Lower leg skin (tissue), 4 donors: ENCODE measurements around the gene PHACTR2. TPM values are rescaled to one million over a fixed set of nuclear protein-coding genes. Genes with fewer than 3 reads are reported as not detected.
"Not testable (repeated sequence)": the region's sequence is repeated elsewhere in the genome, so short reads cannot be mapped to it uniquely, and the experiment has no call there.

Source experiments
- DNase-seq, 2 donors: peaks; one replicate each; pipeline ENCODE4 v3.0.0-alpha.2; 2019; ENCODE audit warnings: low spot score in 2 of 2
- H3K4me3 ChIP-seq: fragments of 200-600 bp; sonication (generic); 2 replicates; pipeline ENCODE4 v1.5.1; 2017; ENCODE audit warnings: mild to moderate bottlenecking, low read depth; ENCODE audit not compliant: poor library complexity, severe bottlenecking
- POLR2A ChIP-seq, 2 donors: fragments of 450-650 bp; IDR thresholded peaks; one replicate each; pipeline ENCODE4 v1.6.1; 2016 to 2017; ENCODE audit warnings: antibody characterized with exemption in 2 of 2, mild to moderate bottlenecking in 1 of 2, moderate library complexity in 1 of 2
- WGBS, 2 donors: methylation state at CpG; one replicate each; pipeline ENCODE4 v1.1.5; 2018; 5-methylcytosine and 5-hydroxymethylcytosine counted together
- intact Hi-C: fragments of 100-400 bp; cut with DNase I; formaldehyde crosslinking; loops from one replicate; pipeline ENCODE4 v1.15.0; 2023; ENCODE audit warnings: low total_unique reads
- total RNA-seq, 4 donors: library from RNA; depleted of rRNA; stranded (reverse); fragments of >200 nt; gene quantifications; one replicate each; pipeline ENCODE4 v1.1.0, GENCODE V29; 2016
- TF ChIP-seq, protein P1 (sequence below), 3 donors: fragments of 450-650 bp; IDR thresholded peaks; one replicate each; pipeline ENCODE4 v1.5.1; 2016; ENCODE audit warnings: antibody characterized with exemption in 3 of 3, mild to moderate bottlenecking in 3 of 3, moderate library complexity in 2 of 3

The PHACTR2 gene
- total RNA-seq, 4 donors from 2014 or later, result 9.4 to 24.5 (median 15.2) TPM

DNA sequence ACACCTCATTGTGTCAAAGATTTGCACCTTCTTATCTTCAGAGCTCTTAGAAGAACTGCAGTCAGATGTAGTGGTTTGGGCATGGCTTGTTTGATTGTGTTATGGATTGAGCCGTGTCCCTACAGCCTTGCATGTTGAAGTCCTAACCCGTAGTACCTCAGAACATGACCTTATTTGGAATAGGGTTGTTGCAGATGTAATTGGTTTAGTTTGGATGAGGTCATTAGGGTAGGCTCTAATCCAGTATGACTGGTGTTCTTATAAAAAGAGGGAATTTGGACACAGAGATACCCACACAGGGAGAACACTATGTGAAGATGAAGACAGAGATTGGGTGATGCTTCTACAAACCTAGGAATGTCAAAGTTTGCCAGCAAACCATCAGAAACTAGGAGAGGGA lies 35.4 kb upstream of the PHACTR2 start:
- no peak for DNase-seq
- intact Hi-C loops, result no loop called here
- 85 to 89% methylated on average over 2 of the region's 2 CpGs for WGBS, 2 donors
- TF ChIP-seq POLR2A (IDR thresholded peaks at IDR 0.05), result no peak
- TF ChIP-seq, protein P1, sequence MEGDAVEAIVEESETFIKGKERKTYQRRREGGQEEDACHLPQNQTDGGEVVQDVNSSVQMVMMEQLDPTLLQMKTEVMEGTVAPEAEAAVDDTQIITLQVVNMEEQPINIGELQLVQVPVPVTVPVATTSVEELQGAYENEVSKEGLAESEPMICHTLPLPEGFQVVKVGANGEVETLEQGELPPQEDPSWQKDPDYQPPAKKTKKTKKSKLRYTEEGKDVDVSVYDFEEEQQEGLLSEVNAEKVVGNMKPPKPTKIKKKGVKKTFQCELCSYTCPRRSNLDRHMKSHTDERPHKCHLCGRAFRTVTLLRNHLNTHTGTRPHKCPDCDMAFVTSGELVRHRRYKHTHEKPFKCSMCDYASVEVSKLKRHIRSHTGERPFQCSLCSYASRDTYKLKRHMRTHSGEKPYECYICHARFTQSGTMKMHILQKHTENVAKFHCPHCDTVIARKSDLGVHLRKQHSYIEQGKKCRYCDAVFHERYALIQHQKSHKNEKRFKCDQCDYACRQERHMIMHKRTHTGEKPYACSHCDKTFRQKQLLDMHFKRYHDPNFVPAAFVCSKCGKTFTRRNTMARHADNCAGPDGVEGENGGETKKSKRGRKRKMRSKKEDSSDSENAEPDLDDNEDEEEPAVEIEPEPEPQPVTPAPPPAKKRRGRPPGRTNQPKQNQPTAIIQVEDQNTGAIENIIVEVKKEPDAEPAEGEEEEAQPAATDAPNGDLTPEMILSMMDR (IDR thresholded peaks at IDR 0.05), result no peak
- H3K4me3 ChIP-seq, result no peak overlapping the region

DNA sequence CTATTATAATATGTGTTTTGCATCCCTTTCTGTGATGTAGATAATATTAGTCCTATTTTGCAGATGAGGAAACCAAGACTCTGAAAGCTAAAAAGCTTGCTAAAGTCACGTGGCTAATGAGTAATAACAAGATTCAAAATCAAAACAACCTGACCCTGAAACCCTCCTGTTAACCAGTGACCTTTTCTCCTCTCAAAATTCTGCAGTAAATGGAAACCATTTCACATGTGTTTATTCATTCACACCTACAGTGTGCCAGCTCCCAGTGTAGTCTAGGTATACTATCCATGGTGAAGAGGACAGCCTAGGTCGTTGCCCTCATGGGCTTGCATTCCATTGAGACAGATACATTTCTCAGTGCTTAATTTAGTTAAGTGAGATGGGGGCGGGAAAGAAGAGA lies 30.6 kb upstream of the PHACTR2 start:
- WGBS, 2 donors, result 84 to 86% methylated on average over 3 of the region's 3 CpGs
- DNase-seq, result no peak
- TF ChIP-seq, protein P1 (IDR thresholded peaks at IDR 0.05), result no peak
- TF ChIP-seq POLR2A (IDR thresholded peaks at IDR 0.05), result no peak
- intact Hi-C loops, result no loop called here
- no peak overlapping the region for H3K4me3 ChIP-seq

DNA sequence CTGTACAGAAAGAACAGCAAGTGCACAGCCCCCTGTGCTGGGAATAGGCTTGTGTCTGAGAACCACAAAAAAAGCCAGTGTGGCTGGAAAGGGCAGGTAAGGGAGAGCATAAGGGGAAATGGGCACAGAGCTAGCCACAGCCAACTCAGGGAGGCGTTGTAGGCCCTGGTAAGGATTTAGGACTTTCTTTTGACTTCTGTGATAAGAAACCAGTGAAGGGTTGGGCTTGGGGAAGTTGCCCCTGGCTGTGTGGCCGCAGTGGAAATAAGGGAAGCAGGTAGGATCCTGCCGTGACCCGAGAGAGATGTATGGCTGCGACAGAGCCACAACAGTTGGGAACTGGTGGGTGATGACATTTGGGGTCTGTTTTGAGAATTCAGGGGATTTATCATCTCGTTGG lies 30.0 kb upstream of the PHACTR2 start:
- no peak overlapping the region for H3K4me3 ChIP-seq
- intact Hi-C loops, result no loop called here
- DNase-seq, result no peak
- TF ChIP-seq, protein P1 (IDR thresholded peaks at IDR 0.05), result no peak
- no peak for TF ChIP-seq POLR2A (IDR thresholded peaks at IDR 0.05)
- 80 to 81% methylated on average over 6 of the region's 6 CpGs for WGBS, 2 donors

DNA sequence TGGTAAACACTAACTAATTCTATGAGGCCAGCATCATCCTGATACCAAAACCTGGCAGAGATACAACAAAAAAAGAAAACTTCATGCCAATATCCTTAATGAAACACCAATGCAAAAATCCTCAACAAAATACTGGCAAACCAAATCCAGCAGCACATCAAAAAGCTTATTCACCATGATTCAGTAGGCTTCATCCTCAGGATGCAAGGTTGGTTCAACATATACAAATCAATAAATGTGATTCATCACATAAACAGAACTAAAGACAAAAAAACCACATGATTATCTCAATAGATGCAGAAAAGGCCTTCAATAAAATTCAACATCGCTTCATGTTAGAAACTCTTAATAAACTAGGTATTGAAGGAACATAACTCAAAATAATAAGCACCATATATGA lies 28.4 kb upstream of the PHACTR2 start:
- WGBS, 2 donors, result 89 to 100% methylated on average over 1 of the region's 1 CpG
- H3K4me3 ChIP-seq, intact Hi-C loops, DNase-seq: not testable (repeated sequence)

DNA sequence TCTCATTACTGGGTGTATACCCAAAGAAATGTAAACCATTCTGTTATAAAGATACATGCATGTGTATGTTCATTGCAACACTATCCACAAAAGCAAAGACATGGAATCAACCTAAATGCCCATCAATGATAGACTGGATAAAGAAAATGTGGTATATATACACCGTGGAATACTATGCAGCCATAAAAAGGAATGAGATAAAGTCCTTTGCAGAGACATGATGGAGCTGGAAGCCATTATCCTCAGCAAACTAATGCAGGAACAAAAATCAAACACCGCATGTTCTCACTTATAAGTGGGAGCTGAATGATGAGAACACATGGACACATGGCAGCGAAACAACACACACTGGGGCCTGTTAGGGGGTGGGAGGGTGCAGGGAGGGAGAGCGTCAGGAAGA lies 26.4 kb upstream of the PHACTR2 start:
- intact Hi-C loops, DNase-seq: not testable (repeated sequence)
- 98 to 100% methylated on average over 4 of the region's 4 CpGs for WGBS, 2 donors

DNA sequence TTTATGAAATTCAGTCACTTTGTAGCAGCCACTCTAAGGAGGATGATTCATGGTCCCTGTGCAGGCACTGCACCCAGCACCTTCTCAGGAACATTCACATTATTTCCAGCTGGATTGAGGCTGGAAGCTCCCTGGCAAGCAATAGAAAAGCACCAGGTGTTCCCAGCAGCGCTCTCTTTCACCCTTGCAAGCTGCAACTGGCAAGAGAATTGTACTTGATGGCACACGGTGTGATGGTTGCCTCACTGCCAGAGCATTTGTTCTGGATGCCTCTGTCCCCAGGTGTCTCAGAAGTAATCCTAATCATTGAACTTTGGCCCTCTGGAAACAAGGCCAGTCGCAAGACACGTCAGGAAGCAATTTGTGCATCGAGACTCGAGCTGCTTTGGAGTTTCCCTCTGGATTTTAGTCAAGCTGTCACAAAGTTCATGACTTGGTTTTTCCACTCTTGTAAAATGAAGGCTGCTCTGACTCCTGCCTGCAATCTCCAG lies 24.9 kb upstream of the PHACTR2 start:
- no peak for TF ChIP-seq POLR2A (IDR thresholded peaks at IDR 0.05)
- TF ChIP-seq, protein P1 (IDR thresholded peaks at IDR 0.05), result no peak
- no peak overlapping the region for H3K4me3 ChIP-seq
- DNase-seq, result no peak
- 20 to 21% methylated on average over 6 of the region's 6 CpGs for WGBS, 2 donors
- intact Hi-C loops, result no loop called here

More for the DNA sequence above, 26.4 kb upstream of the PHACTR2 start:
- not testable (repeated sequence) for H3K4me3 ChIP-seq

DNA sequence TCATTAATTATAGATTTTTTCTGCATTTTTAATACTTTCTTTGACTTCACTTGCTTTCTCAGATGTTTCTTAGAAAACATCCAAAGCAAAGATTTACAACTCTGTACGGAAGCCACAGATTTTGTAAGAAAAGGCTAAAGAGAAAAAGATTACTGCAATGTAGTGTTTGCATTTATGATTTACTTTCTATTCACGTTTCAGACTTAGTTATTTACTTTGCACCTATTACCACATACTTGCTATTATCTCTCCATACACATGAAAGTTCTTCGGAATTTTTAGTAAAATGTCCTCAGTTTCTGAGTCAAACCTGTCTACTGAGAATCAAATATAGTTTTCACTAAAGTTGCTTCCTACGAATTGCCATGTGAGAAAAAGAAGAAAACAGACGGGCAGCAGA lies 22.2 kb upstream of the PHACTR2 start:
- TF ChIP-seq POLR2A (IDR thresholded peaks at IDR 0.05), result no peak
- TF ChIP-seq, protein P1 (IDR thresholded peaks at IDR 0.05), result no peak
- H3K4me3 ChIP-seq, result no peak overlapping the region
- DNase-seq, result no peak
- 84 to 85% methylated on average over 5 of the region's 5 CpGs for WGBS, 2 donors
- intact Hi-C loops, result no loop called here
